COR-L47 (cell line): ENCODE measurements around the gene ANKRD33B.

Experiments
- DNase-seq: peaks from one replicate; lab custom pipeline; 2025; lab: John Stamatoyannopoulos, UW

ANKRD33B gene

DNA sequence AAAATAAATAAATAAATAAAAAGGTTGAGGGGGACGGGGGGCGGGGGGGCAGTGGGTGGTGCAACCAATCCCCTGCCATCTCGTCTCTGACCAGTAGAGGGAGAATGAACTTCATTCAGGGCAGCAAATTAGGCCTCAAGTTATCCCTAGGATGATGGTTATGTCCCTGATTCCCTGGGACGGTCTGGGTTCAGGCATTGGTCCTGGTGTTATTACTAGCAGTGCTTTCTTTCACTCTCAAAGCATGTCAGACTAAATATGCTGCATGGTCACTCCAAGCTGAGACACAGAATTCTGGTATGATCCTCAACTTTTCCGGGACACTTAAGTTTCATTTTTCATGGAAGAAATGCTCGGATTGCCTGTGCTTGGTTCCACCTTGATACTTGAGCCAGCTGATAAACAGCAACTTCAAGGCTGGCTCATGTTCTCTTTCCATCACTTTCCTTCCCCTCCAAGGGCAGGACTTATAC is 137.7 kb downstream of the ANKRD33B start:
- DNase-seq: no peak

DNA sequence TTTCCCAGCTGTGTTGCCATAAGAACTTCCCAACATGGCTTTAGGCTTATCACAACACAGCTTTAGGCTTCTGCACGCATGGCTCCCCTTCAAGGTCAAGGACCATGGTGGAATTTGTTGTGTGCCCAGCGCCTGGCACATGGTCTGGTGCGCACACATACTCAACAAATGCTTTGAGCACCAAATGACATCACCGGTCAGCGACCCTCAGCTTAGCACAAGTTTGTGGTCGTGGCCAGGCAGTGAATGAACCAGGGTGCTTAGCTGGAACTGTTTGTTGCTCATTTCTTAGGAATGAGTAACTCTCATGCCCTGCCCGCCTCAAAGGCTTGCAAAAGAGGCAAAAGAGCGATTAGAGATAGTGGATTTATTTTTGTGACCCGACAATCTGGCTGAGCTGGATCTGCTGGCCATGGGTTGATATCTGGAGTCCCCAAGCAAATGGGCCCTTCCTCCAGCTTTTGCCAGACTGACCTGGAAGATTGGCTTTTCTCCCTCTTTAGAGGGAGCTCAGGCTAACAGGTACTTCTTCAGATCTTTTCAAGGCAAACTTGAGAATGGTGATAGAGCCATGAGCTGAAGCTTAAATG is 138.3 kb downstream of the ANKRD33B start:
- DNase-seq: no peak

DNA sequence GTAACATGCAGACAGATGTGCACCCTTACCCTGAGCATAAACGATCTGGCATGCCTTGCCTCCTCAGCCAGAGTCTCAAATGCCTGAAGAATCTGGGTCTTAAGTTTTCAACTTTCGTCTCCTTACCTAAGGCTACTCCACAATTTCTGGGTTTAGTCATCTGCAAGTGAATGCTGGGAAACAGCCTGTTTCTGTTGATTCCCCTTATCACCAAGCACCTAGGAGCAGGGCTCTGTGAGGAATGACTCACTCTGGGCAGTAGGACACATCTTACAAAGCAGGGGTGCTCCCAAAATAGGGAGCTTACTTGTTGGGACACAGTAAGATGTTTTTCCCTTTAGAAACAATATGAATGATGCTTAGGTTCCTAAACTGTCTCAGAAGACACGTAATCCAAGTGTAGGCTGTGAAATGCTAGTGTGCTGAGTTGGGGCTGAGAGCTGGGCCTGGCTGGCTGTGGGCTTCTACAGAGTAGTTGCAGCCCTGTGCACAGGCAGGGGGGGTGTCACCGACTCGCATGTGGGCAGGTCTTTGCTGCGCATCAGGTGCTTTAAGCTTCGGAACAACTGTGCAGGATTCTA is 139.1 kb downstream of the ANKRD33B start:
- DNase-seq: no peak

DNA sequence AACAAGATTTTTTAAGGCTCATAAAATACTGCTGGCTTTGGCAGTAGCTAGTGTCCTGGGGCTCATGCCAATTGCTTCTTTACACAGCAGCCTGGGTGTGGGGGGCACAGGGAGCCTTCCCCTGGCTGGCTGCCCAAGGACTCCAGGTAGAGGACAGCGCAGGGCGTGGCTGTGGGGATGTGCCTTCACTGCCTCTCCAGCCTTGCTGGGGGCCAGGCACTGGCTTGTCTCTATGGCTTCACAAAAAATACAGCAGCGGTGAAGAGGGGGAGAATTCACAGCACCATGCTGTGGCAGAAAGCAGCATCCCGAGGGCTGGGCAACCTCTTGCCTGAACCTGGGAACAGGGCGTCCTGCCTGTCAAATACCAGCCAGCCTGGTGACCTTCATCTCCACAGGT is 139.8 kb downstream of the ANKRD33B start:
- DNase-seq: peak; percentile 83

DNA sequence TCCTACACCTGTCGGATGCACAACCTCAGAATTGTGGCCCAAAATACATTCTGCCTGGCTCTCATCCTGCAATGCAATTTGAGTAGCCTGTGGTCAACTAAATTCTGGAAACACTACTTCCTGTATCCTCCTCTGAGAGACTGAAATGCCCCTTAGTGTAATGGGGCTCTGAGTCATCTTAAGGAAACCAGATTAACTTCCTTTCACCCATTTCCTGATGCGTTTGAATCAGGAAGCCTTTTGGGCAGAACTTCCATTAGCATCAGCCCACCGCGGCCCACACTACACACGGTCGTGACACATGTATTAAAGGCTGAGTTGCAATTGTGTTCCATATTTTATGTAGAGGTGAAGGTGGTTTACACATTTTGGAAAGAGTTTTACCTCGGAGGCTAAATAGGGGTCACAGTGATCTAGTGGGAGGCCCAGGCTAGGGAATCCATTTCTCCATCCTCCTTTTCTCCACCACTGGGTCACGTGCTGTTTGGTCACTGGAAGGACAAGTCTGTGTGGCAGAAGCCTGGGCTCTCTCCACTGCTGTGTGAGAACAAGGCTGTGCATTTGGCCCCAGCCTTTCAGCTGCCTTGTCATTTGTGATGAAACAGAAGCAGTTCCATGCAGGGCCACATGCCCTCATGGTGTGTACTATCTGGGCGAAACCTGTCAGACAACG is 141.2 kb downstream of the ANKRD33B start:
- DNase-seq: no peak

DNA sequence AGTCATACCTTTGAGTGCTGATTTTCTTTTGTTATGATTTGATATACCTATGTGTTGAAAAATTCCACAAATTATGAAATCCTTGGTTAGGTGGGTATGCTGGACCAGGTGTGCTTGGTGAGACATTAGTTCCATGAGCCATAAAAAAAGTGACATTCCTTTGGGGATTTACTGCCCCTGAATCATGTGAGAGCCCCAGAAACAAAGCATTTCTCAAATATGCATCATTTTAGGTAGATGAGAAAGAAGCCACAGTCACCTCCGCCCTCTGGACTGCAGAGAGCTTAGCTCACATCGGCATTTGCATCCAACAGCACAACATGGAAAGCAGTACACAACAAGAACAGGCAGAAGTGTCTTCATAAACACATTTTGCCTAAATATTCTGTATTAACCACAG is 141.9 kb downstream of the ANKRD33B start:
- DNase-seq: no peak

DNA sequence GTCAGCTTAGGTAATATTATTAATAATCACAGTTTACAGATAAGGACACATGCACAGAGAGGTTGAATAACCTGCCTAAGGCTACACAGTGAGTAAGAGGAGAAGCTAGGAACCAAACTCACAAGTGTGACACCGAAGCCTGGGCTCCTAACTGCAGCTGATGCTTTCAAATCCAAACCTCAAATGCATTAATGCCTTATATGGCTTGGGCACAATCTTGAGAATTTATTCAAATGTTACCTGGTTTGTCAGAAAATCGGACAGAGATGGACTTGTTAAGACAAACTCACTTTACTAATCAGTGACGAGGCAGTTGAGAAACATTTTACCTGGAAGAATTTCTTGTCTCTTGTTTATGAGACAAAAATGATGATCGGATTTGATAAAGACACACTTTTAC is 142.5 kb downstream of the ANKRD33B start:
- no peak for DNase-seq
